Measurements from ENCODE around the gene KCTD21.

The KCTD21 gene

GRCh38 chr11:78170874-78171549, 17.4 kb downstream of the KCTD21 start:
- no peak for DNase-seq

- DNase-seq = no peak
Measured at GRCh38 chr11:78170413-78170812, 18.0 kb downstream of the KCTD21 start.

DNA sequence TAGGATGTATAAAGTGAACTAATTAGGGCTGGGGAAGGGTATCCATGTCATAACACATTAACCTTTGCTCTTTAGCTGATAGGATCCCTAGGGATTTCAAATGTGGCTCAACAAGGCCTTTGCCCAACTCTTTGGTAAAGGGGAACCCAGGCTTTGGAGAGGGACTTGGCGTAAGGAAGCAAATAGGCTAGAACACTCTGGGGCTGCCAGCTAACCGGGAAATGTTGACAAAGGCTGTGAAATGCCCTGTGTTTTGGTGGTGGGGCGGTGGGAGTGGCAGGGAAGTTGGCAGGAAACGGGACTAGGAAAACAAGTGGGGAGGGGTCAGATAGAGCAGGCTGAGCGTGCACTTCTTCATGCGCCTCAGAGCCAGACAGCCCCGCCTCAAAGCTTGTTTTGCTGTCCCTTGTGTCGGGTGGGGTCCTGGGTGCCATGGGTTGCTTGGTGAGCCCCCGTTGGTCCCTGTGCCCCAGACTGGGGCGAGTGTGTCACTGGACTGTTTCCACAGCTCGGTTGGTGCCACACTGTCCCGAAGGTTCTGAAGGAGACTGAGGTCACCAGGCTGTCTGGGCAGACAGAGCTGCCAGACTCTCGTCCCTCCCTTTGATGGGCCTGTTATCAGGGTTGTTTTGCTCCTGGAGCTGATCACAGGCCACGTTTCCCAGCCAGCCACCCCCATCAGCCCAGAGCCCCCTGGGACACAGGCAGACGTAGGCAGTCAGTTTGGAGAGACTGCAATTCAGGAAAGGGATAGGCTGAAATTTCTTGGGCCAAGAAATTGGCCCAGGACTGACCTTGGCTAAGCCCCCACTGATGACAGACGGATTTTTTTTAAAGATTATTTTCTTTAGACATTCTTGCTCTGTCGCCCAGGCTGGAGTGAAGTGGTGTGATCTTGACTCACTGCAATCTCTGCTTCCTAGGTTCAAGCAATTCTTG, 19.6 kb downstream of the KCTD21 start:
- DNase-seq = no peak

GRCh38 chr11:78166855-78167469, 21.5 kb downstream of the KCTD21 start:
- no peak for DNase-seq

GRCh38 chr11:78164471-78164870, 24.0 kb downstream of the KCTD21 start:
- DNase-seq = no peak

GRCh38 chr11:78163828-78164227, 24.6 kb downstream of the KCTD21 start:
- no peak for DNase-seq

- no peak for DNase-seq
Measured at GRCh38 chr11:78161962-78162371, 26.5 kb downstream of the KCTD21 start.

- no peak for DNase-seq
Measured at GRCh38 chr11:78161346-78161745, 27.1 kb downstream of the KCTD21 start.

- no peak for DNase-seq
Measured at GRCh38 chr11:78160557-78160956, 27.9 kb downstream of the KCTD21 start.

DNA sequence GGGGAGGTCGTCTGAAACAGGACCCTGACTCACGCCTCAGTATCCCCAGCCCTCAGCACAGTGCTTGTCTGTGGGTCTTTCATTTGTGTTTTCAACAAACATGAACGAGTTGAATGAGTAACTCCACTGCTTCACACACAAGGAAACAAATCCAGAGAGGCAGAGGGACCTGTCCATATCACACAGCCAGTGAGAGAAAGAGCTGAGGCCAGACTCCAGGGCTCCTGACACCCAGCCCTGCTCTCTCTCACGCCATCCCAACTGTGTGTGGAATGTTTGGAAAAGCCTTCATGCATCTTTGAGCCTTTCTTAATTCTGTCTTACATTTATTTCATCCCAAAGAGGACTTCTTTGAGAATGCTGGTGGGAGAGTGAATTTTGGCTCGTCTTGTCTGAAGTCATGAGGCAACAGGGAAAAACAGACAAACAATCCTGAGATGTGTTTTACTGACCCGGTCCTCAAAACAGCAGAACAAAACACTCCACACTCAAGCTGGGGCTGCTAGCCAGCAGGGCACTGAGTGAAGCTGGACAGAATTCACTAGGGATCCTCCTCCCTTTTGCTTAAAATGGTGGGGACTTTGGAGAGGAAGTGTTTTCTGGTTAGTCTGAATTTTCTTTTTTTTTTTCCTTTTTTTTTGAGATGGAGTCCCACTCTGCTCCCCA, 29.3 kb downstream of the KCTD21 start:
- no peak for DNase-seq

- no peak for DNase-seq
Measured at GRCh38 chr11:78156127-78156844, 32.1 kb downstream of the KCTD21 start.

DNA sequence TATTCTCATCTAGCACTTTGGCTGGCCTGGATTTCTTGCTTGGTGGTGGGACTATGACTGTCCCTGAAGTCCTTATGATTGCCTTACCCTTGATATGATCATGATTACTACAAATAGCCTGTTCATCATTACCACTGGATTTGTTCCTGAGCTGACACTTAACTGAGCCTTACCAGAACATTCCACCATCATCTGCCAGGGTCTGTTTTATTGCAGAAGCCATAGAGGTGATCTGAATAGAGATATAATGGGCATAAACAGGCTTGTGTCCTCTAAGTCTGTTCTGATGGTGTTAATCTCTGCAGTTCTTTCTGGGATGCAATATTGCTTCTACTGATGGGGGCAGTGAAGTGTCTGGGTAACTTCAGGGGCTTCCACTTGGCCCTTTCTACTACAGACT, 36.6 kb downstream of the KCTD21 start:
- DNase-seq = no peak

DNA sequence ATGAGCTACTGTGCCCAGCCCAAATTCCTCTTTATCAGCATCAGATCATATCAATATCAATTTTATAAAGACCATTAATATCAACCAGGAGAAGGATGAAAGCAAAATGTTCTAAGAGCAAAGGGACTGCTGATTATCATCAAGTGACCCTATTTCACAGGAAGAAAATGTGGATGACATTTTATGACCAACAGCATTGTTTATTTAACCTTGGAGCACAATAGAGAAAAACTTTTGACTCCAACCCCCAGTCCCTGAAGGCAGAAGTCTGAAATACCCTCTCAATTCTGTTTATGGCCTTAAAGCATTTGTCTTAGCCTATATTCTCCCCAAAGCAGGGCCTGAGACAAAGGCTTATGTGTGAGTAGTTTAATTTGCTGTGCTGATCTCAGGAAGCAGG, 37.7 kb downstream of the KCTD21 start:
- DNase-seq = no peak

DNA sequence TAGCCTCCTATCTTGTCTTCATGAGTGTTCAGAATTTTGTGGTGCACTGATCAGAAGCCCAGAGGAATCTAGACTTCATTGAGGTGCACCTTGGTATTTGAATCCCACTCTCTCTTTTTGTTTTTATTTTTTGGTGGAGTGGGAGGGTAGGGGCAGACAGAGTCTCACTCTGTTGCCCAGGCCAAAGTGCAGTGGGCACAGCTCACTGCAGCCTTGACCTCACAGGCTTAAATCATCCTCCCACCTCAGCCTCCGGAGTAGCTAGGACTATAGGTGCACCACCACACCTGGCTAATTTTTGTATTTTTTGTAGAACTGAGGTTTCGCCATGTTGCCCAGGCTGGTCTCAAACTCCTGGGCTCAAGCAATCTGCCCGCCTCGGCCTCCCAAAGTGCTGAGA, 38.1 kb downstream of the KCTD21 start:
- DNase-seq = no peak

DNA sequence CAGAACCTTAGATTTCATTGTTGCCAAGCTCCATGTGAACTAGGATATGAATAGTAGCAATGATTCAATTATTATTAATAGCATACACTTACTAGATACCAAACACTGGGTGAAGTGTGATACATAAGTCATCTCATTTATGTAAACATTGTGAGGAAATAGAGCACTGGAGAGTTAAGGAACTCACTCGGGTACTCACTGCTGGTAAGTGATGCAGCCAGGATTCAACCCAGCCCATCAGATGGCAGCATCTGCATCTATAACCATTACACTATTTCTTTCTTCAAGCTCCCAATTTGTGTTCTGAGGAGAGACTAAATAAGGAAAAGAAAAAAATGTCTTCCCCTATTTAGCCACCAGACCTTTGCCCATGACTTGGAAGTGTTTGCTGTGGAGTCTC, 38.8 kb downstream of the KCTD21 start:
- DNase-seq = no peak

GRCh38 chr11:78147807-78148206, 40.6 kb downstream of the KCTD21 start:
- no peak for DNase-seq

GRCh38 chr11:78145511-78146025, 42.9 kb downstream of the KCTD21 start:
- no peak for DNase-seq

DNA sequence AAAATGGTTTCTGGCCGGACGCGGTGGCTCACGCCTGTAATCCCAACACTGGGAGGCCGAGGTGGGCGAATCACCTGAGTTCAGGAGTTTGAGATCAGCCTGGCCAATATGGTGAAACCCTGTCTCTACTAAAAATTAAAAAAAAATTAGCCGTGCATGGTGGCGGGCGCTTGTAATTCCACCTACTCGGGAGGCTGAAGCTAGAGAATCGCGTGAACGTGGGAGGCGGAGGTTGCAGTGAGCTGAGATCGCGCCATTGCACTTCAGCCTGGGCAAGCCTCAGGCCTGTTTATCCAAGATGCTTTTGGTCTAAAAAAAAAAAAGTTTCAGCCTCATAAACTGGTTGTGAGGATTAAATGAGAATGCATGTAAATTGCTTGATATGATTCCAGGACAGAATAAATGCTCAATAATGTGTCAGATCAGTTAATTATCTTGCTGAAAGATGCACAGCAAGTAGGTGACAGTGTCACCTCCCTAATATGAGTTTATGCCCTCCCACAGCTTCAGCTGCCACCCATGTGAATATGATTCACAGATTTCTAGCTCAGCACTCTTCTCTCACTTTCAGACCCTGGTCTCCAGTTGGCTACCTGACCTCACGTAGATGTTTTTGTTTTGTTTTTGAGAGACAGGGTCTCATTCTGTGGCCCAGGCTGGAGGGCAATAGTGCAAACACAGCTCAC, 47.9 kb downstream of the KCTD21 start:
- peak; percentile 42 for DNase-seq

DNA sequence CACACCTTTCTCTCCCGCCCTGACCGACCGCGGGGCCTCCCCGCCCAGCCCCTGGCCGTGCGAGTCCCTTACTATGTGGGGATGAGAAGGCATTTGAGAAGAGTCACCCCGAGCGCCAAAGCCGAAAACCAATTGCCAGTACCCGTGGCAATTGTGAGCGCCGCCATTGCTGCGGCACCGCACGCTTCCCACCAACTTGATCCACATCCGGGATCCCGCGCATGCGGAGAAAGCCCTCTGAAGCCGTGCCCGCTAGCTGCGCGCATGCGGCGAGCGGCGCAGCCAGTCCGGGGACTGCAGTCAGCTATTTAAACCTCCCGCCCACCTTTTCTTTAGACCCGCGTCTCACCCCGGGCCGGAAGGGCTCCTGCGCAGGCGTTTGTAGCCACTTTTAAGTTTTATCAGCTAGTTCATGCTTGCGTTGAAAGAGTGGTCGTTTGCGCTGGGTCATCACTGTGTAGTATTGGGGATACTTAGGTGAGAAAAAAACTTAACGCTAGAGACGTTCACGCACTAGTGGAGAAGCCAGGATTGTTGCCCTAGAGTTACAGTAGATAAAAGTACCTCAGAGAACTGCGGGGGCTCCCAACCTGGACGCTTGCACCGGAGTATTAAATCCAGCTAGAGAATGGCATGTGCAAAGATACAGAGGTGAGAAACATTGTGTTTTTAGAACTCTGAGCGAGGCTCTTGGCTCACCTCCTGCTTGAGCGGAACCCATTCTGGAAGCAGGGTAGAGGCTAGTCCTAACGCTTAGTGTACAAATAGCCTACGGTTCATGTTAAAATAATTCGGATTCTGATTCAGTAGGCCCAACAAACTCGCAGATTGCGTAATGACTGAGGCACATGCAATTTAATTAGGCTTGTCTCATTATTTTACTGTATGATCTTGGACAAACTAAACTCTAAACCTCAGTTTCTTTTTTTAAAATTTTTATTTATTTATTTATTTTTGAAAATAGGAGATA, 48.7 kb downstream of the KCTD21 start, which contains the start of gene ALG8:
ALG8 (minus strand) TSS at position 205 of the 970 bp plus-strand sequence; CDS start at position 167, 38 bp downstream.
- peak; percentile 99 for DNase-seq
